Retinal pigment epithelial cell (primary cell): Measurements from ENCODE around the gene CPS1.

Experiments used
- DNase-seq: peaks from one replicate; pipeline ENCODE4 v3.0.0-alpha.2; 2010; ENCODE audit warnings: low read depth
- H3K4me3 ChIP-seq: 2 replicates; pipeline ENCODE4 v1.5.1; 2011; ENCODE audit warnings: mild to moderate bottlenecking, low read length, control low read depth, moderate library complexity
- CTCF ChIP-seq: conservative IDR thresholded peaks from 2 replicates; pipeline ENCODE4 v1.5.1; 2011; ENCODE audit warnings: low read depth, low read length, control low read depth, inconsistent platforms

The CPS1 gene

GRCh38 chr2:210663631-210664089 lies 107.3 kb downstream of the CPS1 start:
- H3K4me3 ChIP-seq, result no peak overlapping the region
- peak; percentile 53 for TF ChIP-seq CTCF
- DNase-seq, result peak; percentile 12

GRCh38 chr2:210667711-210668110 lies 111.3 kb downstream of the CPS1 start:
- no peak overlapping the region for H3K4me3 ChIP-seq
- no peak for TF ChIP-seq CTCF
- DNase-seq, result no peak

- no peak for DNase-seq
- no peak overlapping the region for H3K4me3 ChIP-seq
- no peak for TF ChIP-seq CTCF
Measured at GRCh38 chr2:210671065-210671464, 114.7 kb downstream of the CPS1 start.

- H3K4me3 ChIP-seq, result no peak overlapping the region
- DNase-seq, result no peak
- no peak for TF ChIP-seq CTCF
Measured at GRCh38 chr2:210673117-210673516, 116.7 kb downstream of the CPS1 start.

- DNase-seq, result no peak
- no peak for TF ChIP-seq CTCF
- no peak overlapping the region for H3K4me3 ChIP-seq
Measured at GRCh38 chr2:210676067-210676466, 119.7 kb downstream of the CPS1 start.

- H3K4me3 ChIP-seq, result no peak overlapping the region
- no peak for DNase-seq
- no peak for TF ChIP-seq CTCF
Measured at GRCh38 chr2:210681491-210681890, 125.1 kb downstream of the CPS1 start.

GRCh38 chr2:210686401-210686800 lies 130.0 kb downstream of the CPS1 start:
- no peak overlapping the region for H3K4me3 ChIP-seq
- TF ChIP-seq CTCF, result no peak
- no peak for DNase-seq
